ENCODE data around the gene ZC3H12A. TPM values are rescaled to one million over a fixed set of nuclear protein-coding genes. Genes with fewer than 3 reads are reported as not detected.
A peak's percentile ranks its signal among the peaks of the same experiment; 100 is the strongest.

ZC3H12A gene
- total and polyA plus RNA-seq, 10 of the 15 experiments (the other 5 are each of a cell fraction or from before 2014, with no cell fraction given): 0.35 to 30.2 (median 13.8) TPM

DNA sequence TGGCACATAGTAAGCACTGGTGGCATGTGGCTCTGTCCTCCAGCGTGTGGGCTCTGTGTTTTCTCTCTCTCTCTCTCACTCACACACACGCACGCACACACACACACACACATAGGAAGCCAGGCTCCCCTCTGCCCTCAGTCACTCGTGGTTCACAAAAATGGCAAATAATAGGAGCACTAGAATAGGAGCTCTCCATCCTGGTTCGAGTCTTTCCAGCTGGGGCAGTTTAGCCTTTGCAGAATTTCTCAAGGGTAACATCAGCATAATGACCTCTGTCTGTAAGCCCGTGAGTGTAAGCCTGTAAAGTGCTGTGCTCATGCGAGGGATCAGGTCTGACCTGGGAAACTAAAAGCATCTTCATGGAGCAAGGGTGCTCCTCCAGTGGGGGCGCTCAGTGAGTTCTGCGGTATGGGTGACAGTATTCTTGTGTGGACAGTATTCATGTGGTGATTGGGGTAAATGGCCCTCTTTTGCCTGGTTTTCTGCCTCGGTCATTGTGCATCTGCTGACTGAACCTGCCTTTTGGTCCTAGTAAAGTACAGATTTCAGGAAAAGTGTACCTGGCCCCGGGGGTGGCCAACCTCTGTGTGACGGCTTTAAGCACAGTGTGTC, 842 bp upstream of the ZC3H12A start (continued):
- TF ChIP-seq, protein P1, sequence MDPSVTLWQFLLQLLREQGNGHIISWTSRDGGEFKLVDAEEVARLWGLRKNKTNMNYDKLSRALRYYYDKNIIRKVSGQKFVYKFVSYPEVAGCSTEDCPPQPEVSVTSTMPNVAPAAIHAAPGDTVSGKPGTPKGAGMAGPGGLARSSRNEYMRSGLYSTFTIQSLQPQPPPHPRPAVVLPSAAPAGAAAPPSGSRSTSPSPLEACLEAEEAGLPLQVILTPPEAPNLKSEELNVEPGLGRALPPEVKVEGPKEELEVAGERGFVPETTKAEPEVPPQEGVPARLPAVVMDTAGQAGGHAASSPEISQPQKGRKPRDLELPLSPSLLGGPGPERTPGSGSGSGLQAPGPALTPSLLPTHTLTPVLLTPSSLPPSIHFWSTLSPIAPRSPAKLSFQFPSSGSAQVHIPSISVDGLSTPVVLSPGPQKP (IDR thresholded peaks at IDR 0.05; ENCODE audit: low read depth, low read length): no peak
- no peak for TF ChIP-seq TCF12 (IDR thresholded peaks at IDR 0.05; ENCODE audit: low read depth, low read length)

DNA sequence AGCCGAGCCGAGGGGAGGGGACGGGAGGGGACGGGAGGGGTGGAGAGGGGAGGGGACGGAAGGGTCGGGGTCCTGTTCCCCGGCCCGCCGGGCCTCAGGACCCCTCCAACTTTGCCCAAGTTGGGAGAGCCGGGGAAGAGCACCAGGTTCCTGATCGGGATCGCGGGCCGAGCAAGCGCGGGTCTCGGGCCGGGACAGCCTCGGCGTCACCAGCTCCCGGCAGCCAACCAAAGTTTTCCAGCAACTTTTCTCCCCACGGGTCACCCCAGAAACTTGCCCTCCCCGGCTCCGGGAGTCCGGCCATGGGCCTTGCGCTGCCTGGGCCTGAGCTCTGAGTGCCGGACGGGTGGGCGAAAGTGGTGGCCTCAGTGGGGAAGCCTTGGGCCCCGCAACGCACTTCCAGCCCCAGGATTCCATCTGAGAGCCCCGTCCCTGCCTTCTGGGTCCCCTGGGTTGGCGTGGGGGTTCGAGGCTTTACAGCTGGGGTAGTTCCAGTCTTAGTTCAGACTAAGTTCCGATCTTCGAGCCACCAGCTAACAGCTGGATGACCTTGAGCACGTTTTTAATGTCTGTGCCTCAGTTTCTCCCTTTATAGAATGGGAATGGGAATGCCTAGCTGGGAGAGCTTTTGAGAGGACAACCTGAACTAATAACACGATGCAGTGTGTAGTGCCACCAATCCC, 458 bp downstream of the ZC3H12A start:
- ChIA-PET CTCF (interaction anchor here (0.6 to 7.8 kb wide), 8 partner anchors 9 to 180 kb away, joined by 3 to 127 read pairs (median 5); partner anchors contain the start of gene MEAF6), SMC1A (ENCODE audit: uncharacterized antibody, unreplicated experiment) (interaction anchor here (0.9 to 3.6 kb wide), 7 partner anchors 9 to 216 kb away, joined by 3 to 23 read pairs (median 4); partner anchors contain the start of gene CDCA8), POLR2A (interaction anchor here (0.6 to 4.5 kb wide), 18 partner anchors 9 to 1319 kb away, joined by 3 to 35 read pairs (median 4); partner anchors contain the start of genes CDCA8, GNL2, MEAF6 and MRPS15), RAD21 (ENCODE audit: unreplicated experiment) (interaction anchor here (1.2 to 10.4 kb wide), 3 partner anchors 12 to 40 kb away, joined by 4 to 82 read pairs (median 13); partner anchors contain the start of gene MEAF6)
- peaks cover 19% of the 10 kb centered on the region for H3K4me1 ChIP-seq (ENCODE audit: control insufficient read depth, insufficient read depth, low read length)
- ATAC-seq: 0 out of 3 replicates have a peak, but pooled peaks have one; percentile 0
- no peaks in the 10 kb centered on the region; the same call in 1 of the 2 replicates for H4K20me1 ChIP-seq (ENCODE audit: control insufficient read depth, insufficient read depth)
- WGBS (ENCODE audit: insufficient coverage, insufficient replicate concordance, low lambda C conversion rate, missing lambda C conversion rate): under 1% methylated on average over 29 of the region's 38 CpGs
- peak overlapping the region; percentile 73 for H3K4me2 ChIP-seq (ENCODE audit: control insufficient read depth, insufficient read depth)
- peaks cover 54% of the 10 kb centered on the region for H3K79me2 ChIP-seq (ENCODE audit: control insufficient read depth, insufficient read depth, low read length)
- H3K9ac ChIP-seq (ENCODE audit: control insufficient read depth, insufficient read depth, low read length): peak overlapping the region; percentile 94
- H3K9me3 ChIP-seq (replicated peaks; ENCODE audit: control insufficient read depth, insufficient read depth, low read length): no peaks in the 10 kb centered on the region
- H3K27me3 ChIP-seq (replicated peaks in 1 of 2; ENCODE audit: control insufficient read depth in 2 of 2, insufficient read depth in 2 of 2, low read length in 1 of 2): no peaks in the 10 kb centered on the region
- no peak for FAIRE-seq
- H3K36me3 ChIP-seq (ENCODE audit: control insufficient read depth in 2 of 2, insufficient read depth in 2 of 2, low read length in 1 of 2): peaks cover 2 to 11% of the 10 kb centered on the region in 2 experiments
- in situ Hi-C loops (cut with MboI): no loop called here
- no peak for DNase-seq (ENCODE audit: low read depth, low spot score)
- BruUV-seq (replicated peaks): TSS peak; percentile 53
- no peak overlapping the region for H2AFZ ChIP-seq (ENCODE audit: control insufficient read depth, low read depth, low read length)
- intact Hi-C loops (cut with micrococcal nuclease; ENCODE audit: unreplicated experiment): loop anchor here (5.0 kb wide), 3 partner anchors 122 to 217 kb away; partner anchors contain the start of genes CDCA8 and GNL2
- H3K4me3 ChIP-seq: peak overlapping the region; percentile 99
- H3K27ac ChIP-seq (ENCODE audit: control insufficient read depth, insufficient read depth): peak overlapping the region; percentile 99
- peak; percentile 14; the same call in 1 of the 2 replicates for TF ChIP-seq BACH1 (IDR thresholded peaks at IDR 0.05; ENCODE audit: borderline replicate concordance)
- TF ChIP-seq, protein P2, sequence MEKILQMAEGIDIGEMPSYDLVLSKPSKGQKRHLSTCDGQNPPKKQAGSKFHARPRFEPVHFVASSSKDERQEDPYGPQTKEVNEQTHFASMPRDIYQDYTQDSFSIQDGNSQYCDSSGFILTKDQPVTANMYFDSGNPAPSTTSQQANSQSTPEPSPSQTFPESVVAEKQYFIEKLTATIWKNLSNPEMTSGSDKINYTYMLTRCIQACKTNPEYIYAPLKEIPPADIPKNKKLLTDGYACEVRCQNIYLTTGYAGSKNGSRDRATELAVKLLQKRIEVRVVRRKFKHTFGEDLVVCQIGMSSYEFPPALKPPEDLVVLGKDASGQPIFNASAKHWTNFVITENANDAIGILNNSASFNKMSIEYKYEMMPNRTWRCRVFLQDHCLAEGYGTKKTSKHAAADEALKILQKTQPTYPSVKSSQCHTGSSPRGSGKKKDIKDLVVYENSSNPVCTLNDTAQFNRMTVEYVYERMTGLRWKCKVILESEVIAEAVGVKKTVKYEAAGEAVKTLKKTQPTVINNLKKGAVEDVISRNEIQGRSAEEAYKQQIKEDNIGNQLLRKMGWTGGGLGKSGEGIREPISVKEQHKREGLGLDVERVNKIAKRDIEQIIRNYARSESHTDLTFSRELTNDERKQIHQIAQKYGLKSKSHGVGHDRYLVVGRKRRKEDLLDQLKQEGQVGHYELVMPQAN (conservative IDR thresholded peaks at IDR 0.05): peak; percentile 2; the same call in 1 of the 2 replicates
- TF ChIP-seq NFIC (IDR thresholded peaks at IDR 0.05; ENCODE audit: low read depth, low read length): no peak
- TF ChIP-seq TCF7 (IDR thresholded peaks at IDR 0.05; ENCODE audit: borderline replicate concordance): no peak
- TF ChIP-seq NRF1 (conservative IDR thresholded peaks at IDR 0.05; ENCODE audit: low read depth, low read length): no peak
- TF ChIP-seq POLR2A (IDR thresholded peaks at IDR 0.05; ENCODE audit: low read depth, low read length): peak; percentile 76
- no peak for TF ChIP-seq LARP7 (IDR thresholded peaks at IDR 0.05)
- no peak for TF ChIP-seq GABPA (IDR thresholded peaks at IDR 0.05; ENCODE audit: low read depth)
- TF ChIP-seq SRF (IDR thresholded peaks at IDR 0.05; ENCODE audit: low read depth in 2 of 2, low read length in 2 of 2): no peak
- TF ChIP-seq HDAC2 (IDR thresholded peaks at IDR 0.05): no peak
- TF ChIP-seq, protein P3, sequence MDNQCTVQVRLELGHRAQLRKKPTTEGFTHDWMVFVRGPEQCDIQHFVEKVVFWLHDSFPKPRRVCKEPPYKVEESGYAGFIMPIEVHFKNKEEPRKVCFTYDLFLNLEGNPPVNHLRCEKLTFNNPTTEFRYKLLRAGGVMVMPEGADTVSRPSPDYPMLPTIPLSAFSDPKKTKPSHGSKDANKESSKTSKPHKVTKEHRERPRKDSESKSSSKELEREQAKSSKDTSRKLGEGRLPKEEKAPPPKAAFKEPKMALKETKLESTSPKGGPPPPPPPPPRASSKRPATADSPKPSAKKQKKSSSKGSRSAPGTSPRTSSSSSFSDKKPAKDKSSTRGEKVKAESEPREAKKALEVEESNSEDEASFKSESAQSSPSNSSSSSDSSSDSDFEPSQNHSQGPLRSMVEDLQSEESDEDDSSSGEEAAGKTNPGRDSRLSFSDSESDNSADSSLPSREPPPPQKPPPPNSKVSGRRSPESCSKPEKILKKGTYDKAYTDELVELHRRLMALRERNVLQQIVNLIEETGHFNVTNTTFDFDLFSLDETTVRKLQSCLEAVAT (IDR thresholded peaks at IDR 0.05): peak; percentile 52; the same call in 1 of the 2 replicates
- TF ChIP-seq RUNX3 (IDR thresholded peaks at IDR 0.05; ENCODE audit: low read length): no peak
- TF ChIP-seq TAF1 (IDR thresholded peaks at IDR 0.05; ENCODE audit: borderline replicate concordance, low read depth, low read length): no peak

Measured in GM12878 (cell line).